DND-41 (cell line): ENCODE data around the gene SEC24C.

ENCODE experiments used
- ATAC-seq: fragments of 200-7000 bp; cut with Tn5 transposase; 3 replicates; pipeline ENCODE4 v1.9.1; 2021; ENCODE audit warnings: low read depth; ENCODE audit not compliant: insufficient read depth
- DNase-seq: peaks from one replicate; pipeline ENCODE4 v3.0.0-alpha.2; 2020
- H2AFZ ChIP-seq: 2 replicates; pipeline ENCODE4 v1.6.0; 2012; ENCODE audit warnings: low read depth, low read length
- H3K27ac ChIP-seq: 2 replicates; pipeline ENCODE4 v1.5.1; 2012; ENCODE audit warnings: low read length, inconsistent platforms
- H3K27me3 ChIP-seq: fragments of 200-600 bp; sonication (generic); 2 replicates; pipeline ENCODE4 v1.6.0; 2012; ENCODE audit warnings: low read length, mild to moderate bottlenecking, inconsistent platforms; ENCODE audit not compliant: insufficient read depth, poor library complexity
- H3K36me3 ChIP-seq: 2 replicates; pipeline ENCODE4 v1.5.1; 2012; ENCODE audit warnings: low read length, inconsistent platforms; ENCODE audit not compliant: insufficient read depth
- H3K4me1 ChIP-seq: 2 replicates; pipeline ENCODE4 v1.5.1; 2012; ENCODE audit warnings: mild to moderate bottlenecking, low read length; ENCODE audit not compliant: insufficient read depth
- H3K4me2 ChIP-seq: 2 replicates; pipeline ENCODE4 v1.6.0; 2012; ENCODE audit warnings: mild to moderate bottlenecking, moderate library complexity, low read length, inconsistent platforms; ENCODE audit not compliant: insufficient read depth
- H3K4me3 ChIP-seq, 2 experiments: fragments of 200-600 bp in 1 of 2; shearing (Covaris generic) in 1 of 2; 2 replicates each; pipeline ENCODE4 v1.5.1; 2012 to 2016; ENCODE audit warnings: inconsistent platforms in 2 of 2, low read length in 2 of 2, mild to moderate bottlenecking in 2 of 2, low read depth in 1 of 2, moderate library complexity in 1 of 2
- H3K79me2 ChIP-seq: 2 replicates; pipeline ENCODE4 v1.6.0; 2012; ENCODE audit warnings: low read length, inconsistent platforms; ENCODE audit not compliant: insufficient read depth
- H3K9ac ChIP-seq: 2 replicates; pipeline ENCODE4 v1.6.0; 2012; ENCODE audit warnings: low read depth, mild to moderate bottlenecking, inconsistent platforms, low read length, moderate library complexity
- H3K9me3 ChIP-seq: 2 replicates; pipeline ENCODE4 v1.5.1; 2012; ENCODE audit warnings: low read length, moderate library complexity, mild to moderate bottlenecking, inconsistent platforms; ENCODE audit not compliant: insufficient read depth, severe bottlenecking
- H4K20me1 ChIP-seq: 2 replicates; pipeline ENCODE4 v1.6.0; 2012; ENCODE audit warnings: low read length; ENCODE audit not compliant: insufficient read depth
- EZH2 ChIP-seq: IDR thresholded peaks from 3 replicates; pipeline ENCODE4 v1.6.1; 2012; ENCODE audit warnings: borderline replicate concordance, low read depth, mild to moderate bottlenecking, moderate library complexity, low read length, inconsistent platforms; ENCODE audit not compliant: severe bottlenecking
- TF ChIP-seq, protein P1 (sequence below): IDR thresholded peaks from 2 replicates; pipeline ENCODE4 v1.5.1; 2012; ENCODE audit warnings: borderline replicate concordance, low read length, moderate library complexity, mild to moderate bottlenecking; ENCODE audit not compliant: poor library complexity, severe bottlenecking; ENCODE audit errors: extremely low read depth

The SEC24C gene

GRCh38 chr10:73730153-73730906 is 13.8 kb upstream of the SEC24C start:
- ATAC-seq, result peak; percentile 90
- peaks cover 53% of the 10 kb centered on the region for H3K36me3 ChIP-seq
- peak; percentile 95 for DNase-seq

GRCh38 chr10:73731588-73732375 is 12.4 kb upstream of the SEC24C start:
- H3K4me1 ChIP-seq, result peaks cover 39% of the 10 kb centered on the region
- peaks cover 38% of the 10 kb centered on the region for H3K36me3 ChIP-seq
- no peaks in the 10 kb centered on the region for H4K20me1 ChIP-seq
- H3K27me3 ChIP-seq, result no peaks in the 10 kb centered on the region
- H3K4me3 ChIP-seq, result peak overlapping the region; percentile 92 to 99; a peak in 3 of 4 replicates
- DNase-seq (no peak), ATAC-seq (no peak)
- peak overlapping the region; percentile 74 for H3K4me2 ChIP-seq
- peaks cover 47% of the 10 kb centered on the region for H3K79me2 ChIP-seq
- TF ChIP-seq EZH2, result no peak
- TF ChIP-seq, protein P1, sequence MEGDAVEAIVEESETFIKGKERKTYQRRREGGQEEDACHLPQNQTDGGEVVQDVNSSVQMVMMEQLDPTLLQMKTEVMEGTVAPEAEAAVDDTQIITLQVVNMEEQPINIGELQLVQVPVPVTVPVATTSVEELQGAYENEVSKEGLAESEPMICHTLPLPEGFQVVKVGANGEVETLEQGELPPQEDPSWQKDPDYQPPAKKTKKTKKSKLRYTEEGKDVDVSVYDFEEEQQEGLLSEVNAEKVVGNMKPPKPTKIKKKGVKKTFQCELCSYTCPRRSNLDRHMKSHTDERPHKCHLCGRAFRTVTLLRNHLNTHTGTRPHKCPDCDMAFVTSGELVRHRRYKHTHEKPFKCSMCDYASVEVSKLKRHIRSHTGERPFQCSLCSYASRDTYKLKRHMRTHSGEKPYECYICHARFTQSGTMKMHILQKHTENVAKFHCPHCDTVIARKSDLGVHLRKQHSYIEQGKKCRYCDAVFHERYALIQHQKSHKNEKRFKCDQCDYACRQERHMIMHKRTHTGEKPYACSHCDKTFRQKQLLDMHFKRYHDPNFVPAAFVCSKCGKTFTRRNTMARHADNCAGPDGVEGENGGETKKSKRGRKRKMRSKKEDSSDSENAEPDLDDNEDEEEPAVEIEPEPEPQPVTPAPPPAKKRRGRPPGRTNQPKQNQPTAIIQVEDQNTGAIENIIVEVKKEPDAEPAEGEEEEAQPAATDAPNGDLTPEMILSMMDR, result no peak
- H3K9me3 ChIP-seq, result no peaks in the 10 kb centered on the region
- H2AFZ ChIP-seq, result no peak overlapping the region
- no peak overlapping the region for H3K27ac ChIP-seq
- peak overlapping the region; percentile 87 for H3K9ac ChIP-seq

More at GRCh38 chr10:73730153-73730906, 13.8 kb upstream of the SEC24C start:
- H3K79me2 ChIP-seq, result peaks cover 47% of the 10 kb centered on the region
- H3K4me1 ChIP-seq, result peaks cover 39% of the 10 kb centered on the region
- H4K20me1 ChIP-seq, result no peaks in the 10 kb centered on the region
- H3K27me3 ChIP-seq, result no peaks in the 10 kb centered on the region
- peak overlapping the region; percentile 92 to 99 for H3K4me3 ChIP-seq
- no peaks in the 10 kb centered on the region for H3K9me3 ChIP-seq
- peak overlapping the region; percentile 99 for H2AFZ ChIP-seq
- H3K27ac ChIP-seq, result peak overlapping the region; percentile 94
- H3K4me2 ChIP-seq, result peak overlapping the region; percentile 74
- peak overlapping the region; percentile 87 for H3K9ac ChIP-seq
- TF ChIP-seq EZH2, result no peak
- TF ChIP-seq, protein P1, result no peak

DNA sequence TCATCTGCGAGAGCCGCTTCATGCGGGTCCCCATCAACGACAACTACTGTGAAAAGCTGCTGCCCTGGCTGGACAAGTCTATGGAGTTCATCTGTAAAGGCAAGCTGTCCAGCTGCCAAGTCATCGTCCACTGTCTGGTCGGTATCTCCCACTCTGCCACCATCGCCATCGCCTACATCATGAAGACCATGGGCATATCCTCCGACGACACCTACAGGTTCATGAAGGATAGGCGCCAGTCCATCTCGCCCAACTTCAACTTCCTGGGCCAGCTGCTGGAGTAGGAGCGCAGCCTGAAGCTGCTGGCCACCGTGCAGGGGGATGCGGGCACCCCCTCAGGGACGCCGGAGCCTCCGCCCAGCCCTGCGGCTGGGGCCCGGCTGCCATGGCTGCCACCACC is 11.7 kb upstream of the SEC24C start:
- no peak overlapping the region for H3K4me2 ChIP-seq
- H4K20me1 ChIP-seq, result no peaks in the 10 kb centered on the region
- H3K79me2 ChIP-seq, result peaks cover 47% of the 10 kb centered on the region
- no peak overlapping the region for H3K27ac ChIP-seq
- no peak overlapping the region for H2AFZ ChIP-seq
- H3K9ac ChIP-seq, result no peak overlapping the region
- TF ChIP-seq, protein P1, result no peak
- DNase-seq (no peak), ATAC-seq (no peak)
- H3K36me3 ChIP-seq, result peaks cover 32% of the 10 kb centered on the region
- no peaks in the 10 kb centered on the region for H3K27me3 ChIP-seq
- H3K4me1 ChIP-seq, result peaks cover 39% of the 10 kb centered on the region
- no peak overlapping the region for H3K4me3 ChIP-seq
- no peaks in the 10 kb centered on the region for H3K9me3 ChIP-seq
